ENCODE measurements around the gene BLTP2. TPM values are rescaled to one million over a fixed set of nuclear protein-coding genes. Genes with fewer than 3 reads are reported as not detected.
"Not testable (repeated sequence)": the region's sequence is repeated elsewhere in the genome, so short reads cannot be mapped to it uniquely, and the experiment has no call there.

Gene BLTP2
- polyA plus RNA-seq, 4 donors, result 15.7 to 58.5 (median 30.5) TPM

GRCh38 chr17:28659497-28659881 is 14.5 kb upstream of the BLTP2 start:
- not testable (repeated sequence) for H3K9me3 ChIP-seq (ENCODE audit: control insufficient read depth in 2 of 2, insufficient read depth in 1 of 2, low read depth in 1 of 2, low read length in 1 of 2); H3K4me1 ChIP-seq (ENCODE audit: control insufficient read depth in 3 of 3, insufficient read depth in 2 of 3, low read depth in 1 of 3, low read length in 2 of 3); FAIRE-seq; DNase-seq; H3K27ac ChIP-seq (ENCODE audit: low read depth in 1 of 3, low read length in 2 of 3); H3K27me3 ChIP-seq (ENCODE audit: control insufficient read depth in 3 of 3, insufficient read depth in 3 of 3, low read length in 3 of 3); H3K4me3 ChIP-seq (ENCODE audit: low read depth in 1 of 3, low read length in 3 of 3)
- WGBS, 3 donors, result 97 to 100% (median 97%) methylated on average over 23 of the region's 23 CpGs
- peaks cover 4 to 36% (median 4%) of the 10 kb centered on the region in 3 donors for H3K36me3 ChIP-seq (ENCODE audit: control insufficient read depth in 3 of 3, insufficient read depth in 2 of 3, low read depth in 1 of 3, low read length in 3 of 3)

GRCh38 chr17:28658766-28659496 is 14.0 kb upstream of the BLTP2 start:
- H3K4me1 ChIP-seq (ENCODE audit: control insufficient read depth in 3 of 3, insufficient read depth in 2 of 3, low read depth in 1 of 3, low read length in 2 of 3); H3K9me3 ChIP-seq (ENCODE audit: control insufficient read depth in 2 of 2, insufficient read depth in 1 of 2, low read depth in 1 of 2, low read length in 1 of 2); H3K4me3 ChIP-seq (ENCODE audit: low read depth in 1 of 3, low read length in 3 of 3); H3K27me3 ChIP-seq (ENCODE audit: control insufficient read depth in 3 of 3, insufficient read depth in 3 of 3, low read length in 3 of 3); FAIRE-seq; DNase-seq; H3K27ac ChIP-seq (ENCODE audit: low read depth in 1 of 3, low read length in 2 of 3): not testable (repeated sequence)
- 96 to 99% (median 97%) methylated on average over 32 to 46 of the region's 46 CpGs for WGBS, 3 donors
- H3K36me3 ChIP-seq (ENCODE audit: control insufficient read depth in 3 of 3, insufficient read depth in 2 of 3, low read depth in 1 of 3, low read length in 3 of 3), result peaks cover 4 to 39% (median 4%) of the 10 kb centered on the region in 3 donors

- not testable (repeated sequence) for H3K4me1 ChIP-seq (ENCODE audit: control insufficient read depth in 3 of 3, insufficient read depth in 2 of 3, low read depth in 1 of 3, low read length in 2 of 3); DNase-seq; FAIRE-seq; H3K9me3 ChIP-seq (ENCODE audit: control insufficient read depth in 2 of 2, insufficient read depth in 1 of 2, low read depth in 1 of 2, low read length in 1 of 2); H3K27ac ChIP-seq (ENCODE audit: low read depth in 1 of 3, low read length in 2 of 3); H3K4me3 ChIP-seq (ENCODE audit: low read depth in 1 of 3, low read length in 3 of 3); H3K27me3 ChIP-seq (ENCODE audit: control insufficient read depth in 3 of 3, insufficient read depth in 3 of 3, low read length in 3 of 3)
- WGBS, 3 donors, result 93 to 98% (median 93%) methylated on average over 5 of the region's 8 CpGs
- H3K36me3 ChIP-seq (ENCODE audit: control insufficient read depth in 3 of 3, insufficient read depth in 2 of 3, low read depth in 1 of 3, low read length in 3 of 3), result peaks cover 4 to 43% (median 4%) of the 10 kb centered on the region in 3 donors
Measured at GRCh38 chr17:28658342-28658741, 13.4 kb upstream of the BLTP2 start.

- peaks cover 4 to 43% (median 7%) of the 10 kb centered on the region in 3 donors for H3K36me3 ChIP-seq (ENCODE audit: control insufficient read depth in 3 of 3, insufficient read depth in 2 of 3, low read depth in 1 of 3, low read length in 3 of 3)
- DNase-seq (no peak), FAIRE-seq (no peak)
- no peaks in the 10 kb centered on the region for H3K27me3 ChIP-seq (ENCODE audit: control insufficient read depth in 3 of 3, insufficient read depth in 3 of 3, low read length in 3 of 3)
- no peak overlapping the region for H3K4me3 ChIP-seq (ENCODE audit: low read depth in 1 of 3, low read length in 3 of 3)
- 83 to 91% (median 89%) methylated on average over 5 of the region's 5 CpGs for WGBS, 3 donors
- H3K4me1 ChIP-seq (ENCODE audit: control insufficient read depth in 3 of 3, insufficient read depth in 2 of 3, low read depth in 1 of 3, low read length in 2 of 3), result peaks cover 0 to 4% (median 3%) of the 10 kb centered on the region in 3 donors
- H3K9me3 ChIP-seq (ENCODE audit: control insufficient read depth in 2 of 2, insufficient read depth in 1 of 2, low read depth in 1 of 2, low read length in 1 of 2), result peaks cover 0 to 9% of the 10 kb centered on the region in 2 donors
- H3K27ac ChIP-seq (ENCODE audit: low read depth in 1 of 3, low read length in 2 of 3), result no peak overlapping the region
Measured at GRCh38 chr17:28657756-28658155, 12.8 kb upstream of the BLTP2 start.

GRCh38 chr17:28655160-28655559 is 10.2 kb upstream of the BLTP2 start:
- Histone ChIP-seq H3K4me3 (ENCODE audit: low read depth in 1 of 3, low read length in 3 of 3) (no peak overlapping the region), H3K27ac (ENCODE audit: low read depth in 1 of 3, low read length in 2 of 3) (no peak overlapping the region), H3K9me3 (ENCODE audit: control insufficient read depth in 2 of 2, insufficient read depth in 1 of 2, low read depth in 1 of 2, low read length in 1 of 2) (peaks cover 0 to 9% of the 10 kb centered on the region in 2 donors), H3K36me3 (ENCODE audit: control insufficient read depth in 3 of 3, insufficient read depth in 2 of 3, low read depth in 1 of 3, low read length in 3 of 3) (peaks cover 7 to 58% (median 7%) of the 10 kb centered on the region in 3 donors), H3K4me1 (ENCODE audit: control insufficient read depth in 3 of 3, insufficient read depth in 2 of 3, low read depth in 1 of 3, low read length in 2 of 3) (no peaks in the 10 kb centered on the region), H3K27me3 (ENCODE audit: control insufficient read depth in 3 of 3, insufficient read depth in 3 of 3, low read length in 3 of 3) (no peaks in the 10 kb centered on the region)
- 94 to 99% (median 98%) methylated on average over 5 of the region's 5 CpGs for WGBS, 3 donors
- DNase-seq (no peak), FAIRE-seq (no peak)

GRCh38 chr17:28648698-28649097 is 3.7 kb upstream of the BLTP2 start:
- Histone ChIP-seq H3K36me3 (ENCODE audit: control insufficient read depth in 3 of 3, insufficient read depth in 2 of 3, low read depth in 1 of 3, low read length in 3 of 3) (peaks cover 3 to 29% (median 4%) of the 10 kb centered on the region in 3 donors), H3K9me3 (ENCODE audit: control insufficient read depth in 2 of 2, insufficient read depth in 1 of 2, low read depth in 1 of 2, low read length in 1 of 2) (no peaks in the 10 kb centered on the region), H3K4me1 (ENCODE audit: control insufficient read depth in 3 of 3, insufficient read depth in 2 of 3, low read depth in 1 of 3, low read length in 2 of 3) (peaks cover 0 to 18% (median 2%) of the 10 kb centered on the region in 3 donors), H3K4me3 (ENCODE audit: low read depth in 1 of 3, low read length in 3 of 3) (no peak overlapping the region), H3K27me3 (ENCODE audit: control insufficient read depth in 3 of 3, insufficient read depth in 3 of 3, low read length in 3 of 3) (no peaks in the 10 kb centered on the region), H3K27ac (ENCODE audit: low read depth in 1 of 3, low read length in 2 of 3) (no peak overlapping the region)
- DNase-seq (no peak), FAIRE-seq (no peak)
- WGBS, 3 donors, result 87 to 95% (median 93%) methylated on average over 2 of the region's 2 CpGs

- peak; percentile 64 to 68 for DNase-seq
- FAIRE-seq, result no peak
- H3K4me3 ChIP-seq (ENCODE audit: low read depth in 1 of 3, low read length in 3 of 3), result peak overlapping the region in 1 of 3 donors; percentile 1
- peaks cover 7 to 35% (median 8%) of the 10 kb centered on the region in 3 donors for H3K36me3 ChIP-seq (ENCODE audit: control insufficient read depth in 3 of 3, insufficient read depth in 2 of 3, low read depth in 1 of 3, low read length in 3 of 3)
- H3K27ac ChIP-seq (ENCODE audit: low read depth in 1 of 3, low read length in 2 of 3), result peak overlapping the region; percentile 85 to 96 (median 94)
- no peaks in the 10 kb centered on the region for H3K9me3 ChIP-seq (ENCODE audit: control insufficient read depth in 2 of 2, insufficient read depth in 1 of 2, low read depth in 1 of 2, low read length in 1 of 2)
- peaks cover 2 to 26% (median 7%) of the 10 kb centered on the region in 3 donors for H3K4me1 ChIP-seq (ENCODE audit: control insufficient read depth in 3 of 3, insufficient read depth in 2 of 3, low read depth in 1 of 3, low read length in 2 of 3)
- no peaks in the 10 kb centered on the region for H3K27me3 ChIP-seq (ENCODE audit: control insufficient read depth in 3 of 3, insufficient read depth in 3 of 3, low read length in 3 of 3)
- 23 to 45% (median 35%) methylated on average over 12 of the region's 12 CpGs for WGBS, 3 donors
Measured at GRCh38 chr17:28646039-28646754, 1.2 kb upstream of the BLTP2 start.

GRCh38 chr17:28645576-28645939 is 600 bp upstream of the BLTP2 start:
- no peak for FAIRE-seq
- Histone ChIP-seq H3K4me1 (ENCODE audit: control insufficient read depth in 3 of 3, insufficient read depth in 2 of 3, low read depth in 1 of 3, low read length in 2 of 3) (peaks cover 2 to 26% (median 7%) of the 10 kb centered on the region in 3 donors), H3K27ac (ENCODE audit: low read depth in 1 of 3, low read length in 2 of 3) (peak overlapping the region; percentile 85 to 96 (median 94)), H3K36me3 (ENCODE audit: control insufficient read depth in 3 of 3, insufficient read depth in 2 of 3, low read depth in 1 of 3, low read length in 3 of 3) (peaks cover 5 to 34% (median 11%) of the 10 kb centered on the region in 3 donors), H3K4me3 (ENCODE audit: low read depth in 1 of 3, low read length in 3 of 3) (peak overlapping the region; percentile 53 to 81 (median 70)), H3K9me3 (ENCODE audit: control insufficient read depth in 2 of 2, insufficient read depth in 1 of 2, low read depth in 1 of 2, low read length in 1 of 2) (no peaks in the 10 kb centered on the region), H3K27me3 (ENCODE audit: control insufficient read depth in 3 of 3, insufficient read depth in 3 of 3, low read length in 3 of 3) (no peaks in the 10 kb centered on the region)
- peak; percentile 23 to 42 for DNase-seq
- 8 to 21% (median 15%) methylated on average over 8 of the region's 8 CpGs for WGBS, 3 donors

Measured in small intestine (tissue), 7 donors.